Mesenchymal stem cell (in vitro differentiated cells and primary cell): ENCODE measurements around the gene POLR2J2. TPM values are rescaled to one million over a fixed set of nuclear protein-coding genes. Genes with fewer than 3 reads are reported as not detected.
A peak's percentile ranks its signal among the peaks of the same experiment; 100 is the strongest.
"Not testable (repeated sequence)": the region's sequence is repeated elsewhere in the genome, so short reads cannot be mapped to it uniquely, and the experiment has no call there.

ENCODE experiments used
- DNase-seq: peaks from one replicate; pipeline ENCODE4 v3.0.0-alpha.2; 2013
- H2AFZ ChIP-seq: one replicate; pipeline ENCODE4 v1.6.1; 2013; ENCODE audit warnings: low read depth, mild to moderate bottlenecking, control low read depth, inconsistent platforms, low read length, moderate library complexity
- H2AK5ac ChIP-seq: 2 replicates; pipeline ENCODE4 v1.6.1; 2013; ENCODE audit warnings: low read length, moderate library complexity, mild to moderate bottlenecking, inconsistent platforms; ENCODE audit not compliant: severe bottlenecking
- H2BK120ac ChIP-seq: one replicate; pipeline ENCODE4 v1.6.1; 2013; ENCODE audit warnings: low read depth, mild to moderate bottlenecking, inconsistent platforms, low read length, moderate library complexity
- H2BK12ac ChIP-seq, 2 experiments: one replicate each; pipeline ENCODE4 v1.6.1; 2013; ENCODE audit warnings: inconsistent platforms in 2 of 2, low read length in 2 of 2, mild to moderate bottlenecking in 2 of 2, moderate library complexity in 2 of 2, control low read depth in 1 of 2
- H2BK15ac ChIP-seq: one replicate; pipeline ENCODE4 v1.6.1; 2013; ENCODE audit warnings: mild to moderate bottlenecking, low read depth, inconsistent platforms; ENCODE audit not compliant: poor library complexity, severe bottlenecking
- H2BK5ac ChIP-seq: 2 replicates; pipeline ENCODE4 v1.6.1; 2013; ENCODE audit warnings: low read depth, mild to moderate bottlenecking, low read length, control low read depth, inconsistent platforms; ENCODE audit not compliant: poor library complexity, severe bottlenecking
- H3K14ac ChIP-seq, 2 experiments: one replicate each; pipeline ENCODE4 v1.6.1; 2013; ENCODE audit warnings: inconsistent platforms in 2 of 2, low read length in 2 of 2, control low read depth in 1 of 2, mild to moderate bottlenecking in 1 of 2, moderate library complexity in 1 of 2
- H3K18ac ChIP-seq, 2 experiments: one replicate each; pipeline ENCODE4 v1.6.1; 2013; ENCODE audit warnings: inconsistent platforms in 2 of 2, low read length in 2 of 2, control low read depth in 1 of 2, low read depth in 1 of 2, mild to moderate bottlenecking in 1 of 2
- H3K23ac ChIP-seq, 2 experiments: one replicate each; pipeline ENCODE4 v1.6.1; 2013; ENCODE audit warnings: inconsistent platforms in 2 of 2, low read length in 2 of 2, mild to moderate bottlenecking in 2 of 2, moderate library complexity in 2 of 2, control low read depth in 1 of 2
- H3K27ac ChIP-seq: 2 replicates; pipeline ENCODE4 v1.5.1; 2013; ENCODE audit warnings: mild to moderate bottlenecking, moderate library complexity, low read length, control low read depth, inconsistent platforms; ENCODE audit not compliant: poor library complexity, severe bottlenecking
- H3K27me3 ChIP-seq, 2 experiments: 2 replicates each; pipeline versions ENCODE4 v1.6.1 to v1.7.0; 2013; ENCODE audit warnings: low read length in 2 of 2, mild to moderate bottlenecking in 2 of 2, moderate library complexity in 2 of 2, control low read depth in 1 of 2, inconsistent platforms in 1 of 2; ENCODE audit not compliant: control insufficient read depth in 1 of 2, insufficient read depth in 1 of 2
- H3K36me3 ChIP-seq, 2 experiments: 2 replicates each; pipeline versions ENCODE4 v1.6.1 to v1.7.0; 2013; ENCODE audit warnings: low read length in 2 of 2, control low read depth in 1 of 2, inconsistent platforms in 1 of 2, low read depth in 1 of 2, mild to moderate bottlenecking in 1 of 2; ENCODE audit not compliant: insufficient read depth in 2 of 2, control insufficient read depth in 1 of 2
- H3K4ac ChIP-seq, 2 experiments: one replicate each; pipeline ENCODE4 v1.6.1; 2013; ENCODE audit warnings: inconsistent platforms in 2 of 2, low read length in 2 of 2, mild to moderate bottlenecking in 2 of 2, moderate library complexity in 2 of 2, control low read depth in 1 of 2, low read depth in 1 of 2
- H3K4me1 ChIP-seq: 2 replicates; pipeline ENCODE4 v1.6.1; 2013; ENCODE audit warnings: low read depth, low read length, control low read depth; ENCODE audit not compliant: control insufficient read depth, insufficient read depth
- H3K4me2 ChIP-seq: 2 replicates; pipeline ENCODE4 v1.6.1; 2013; ENCODE audit warnings: low read length, mild to moderate bottlenecking, inconsistent platforms; ENCODE audit not compliant: poor library complexity, severe bottlenecking
- H3K4me3 ChIP-seq, 2 experiments: 2 replicates each; pipeline versions ENCODE4 v1.5.1 to v1.7.0; 2013; ENCODE audit warnings: low read length in 2 of 2, mild to moderate bottlenecking in 2 of 2, control low read depth in 1 of 2, low read depth in 1 of 2; ENCODE audit not compliant: insufficient read depth in 1 of 2
- H3K79me1 ChIP-seq: replicated peaks from 2 replicates; pipeline ENCODE4 v1.6.1; 2013; ENCODE audit warnings: mild to moderate bottlenecking, control low read depth, low read length, inconsistent platforms; ENCODE audit not compliant: poor library complexity, severe bottlenecking
- H3K9ac ChIP-seq: 2 replicates; pipeline ENCODE4 v1.7.0; 2013; ENCODE audit warnings: mild to moderate bottlenecking, low read length, moderate library complexity
- H3K9me3 ChIP-seq: 2 replicates; pipeline ENCODE4 v1.7.0; 2013; ENCODE audit warnings: mild to moderate bottlenecking, low read length; ENCODE audit not compliant: control insufficient read depth
- H4K8ac ChIP-seq: one replicate; pipeline ENCODE4 v1.6.1; 2013; ENCODE audit warnings: inconsistent platforms, mild to moderate bottlenecking, low read length, moderate library complexity
- H4K91ac ChIP-seq: one replicate; pipeline ENCODE4 v1.6.1; 2013; ENCODE audit warnings: mild to moderate bottlenecking, low read length, inconsistent platforms
- WGBS: methylation state at CpG from one replicate; pipeline ENCODE4 v1.1.7; 2013; ENCODE audit warnings: mixed read lengths; 5-methylcytosine and 5-hydroxymethylcytosine counted together
- polyA plus RNA-seq, 2 experiments: library from polyadenylated mRNA; stranded (reverse); fragments of 200-250 nt; gene quantifications; one replicate each; pipeline ENCODE4 v1.2.3, GENCODE V29; 2013

Gene POLR2J2
- polyA plus RNA-seq (2013, experiment 1 of 2), result 0.90 TPM
- polyA plus RNA-seq (2013, experiment 2 of 2), result 3.4 TPM

DNA sequence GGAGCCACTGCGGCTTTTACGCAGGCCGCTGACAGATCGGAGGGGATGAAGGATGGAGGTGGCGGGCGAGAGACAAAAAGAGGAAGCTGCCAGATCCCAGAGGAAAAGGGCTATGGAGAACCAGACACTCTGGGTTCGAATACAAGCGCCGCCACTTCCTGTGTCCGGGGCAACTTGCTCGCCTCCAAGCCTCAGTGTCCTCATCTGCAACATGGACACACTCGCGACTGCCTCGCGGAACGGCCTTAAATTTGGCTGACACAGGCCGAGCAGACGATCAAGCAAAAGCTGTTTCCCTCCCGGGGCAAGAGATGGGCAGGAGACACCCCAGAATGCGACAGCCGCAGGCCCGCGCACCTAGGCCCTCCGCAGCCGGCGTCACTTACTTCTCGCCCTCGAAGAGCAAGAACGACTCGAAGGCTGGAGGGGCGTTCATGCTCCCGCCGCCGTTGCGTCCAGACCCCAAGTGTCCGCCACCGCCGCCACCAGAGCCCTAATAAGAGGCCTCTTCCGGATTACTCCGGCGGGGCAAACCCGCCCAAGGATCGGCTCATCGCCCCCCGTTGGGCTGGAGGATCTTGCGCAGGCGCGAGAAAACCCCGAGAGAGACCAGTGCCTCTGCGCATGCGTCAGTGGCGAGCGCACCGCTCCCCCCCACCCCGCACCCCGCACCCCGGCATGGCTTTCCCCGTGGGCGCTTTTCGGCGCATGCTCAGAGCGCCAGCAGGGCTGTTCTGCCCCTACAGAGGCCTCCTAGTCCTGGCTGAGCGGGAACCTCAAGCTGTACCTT lies at the start of gene POLR2J2:
Gene POLR2J2 (minus strand): TSS at position 498 of the 790 bp plus-strand sequence. CDS start 62 bp downstream, at position 436.
- not testable (repeated sequence) for H2AK5ac ChIP-seq, H2BK15ac ChIP-seq, H3K4me2 ChIP-seq, H3K9ac ChIP-seq, DNase-seq, H2BK5ac ChIP-seq, H3K27me3 ChIP-seq, H3K9me3 ChIP-seq, H3K27ac ChIP-seq, H3K4me1 ChIP-seq, H2AFZ ChIP-seq, H2BK120ac ChIP-seq, H4K8ac ChIP-seq, H2BK12ac ChIP-seq, H3K4me3 ChIP-seq, H3K79me1 ChIP-seq, H4K91ac ChIP-seq, H3K36me3 ChIP-seq, H3K4ac ChIP-seq, H3K14ac ChIP-seq, H3K18ac ChIP-seq, H3K23ac ChIP-seq
- WGBS, result no CpG with 5 or more reads among the region's 63 CpGs

DNA sequence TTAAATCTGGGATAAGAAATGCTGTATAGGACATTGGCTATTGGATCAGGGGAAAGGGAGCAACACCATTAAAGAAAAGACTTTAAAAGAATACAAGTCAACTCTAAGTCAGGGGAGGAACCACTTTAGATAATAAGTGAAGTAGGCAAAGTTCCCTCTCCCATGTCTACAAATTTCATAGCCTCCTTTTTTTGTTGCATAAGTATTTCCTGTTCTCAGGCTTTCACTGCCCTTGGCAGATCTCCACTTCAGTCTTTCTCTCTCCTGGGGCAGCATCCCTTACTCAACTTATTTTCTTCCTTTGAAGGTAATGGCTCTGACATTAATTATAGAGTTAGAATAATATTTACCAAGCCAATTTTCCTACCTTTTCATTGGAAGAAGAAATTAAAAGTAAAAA lies 47.0 kb upstream of the POLR2J2 start:
- H4K8ac ChIP-seq, H2BK120ac ChIP-seq, H3K4me2 ChIP-seq, H2AK5ac ChIP-seq, H3K9me3 ChIP-seq, H3K14ac ChIP-seq, H2BK5ac ChIP-seq, H3K23ac ChIP-seq, H2BK15ac ChIP-seq, H3K9ac ChIP-seq, H3K27me3 ChIP-seq, H4K91ac ChIP-seq, H3K27ac ChIP-seq, H2AFZ ChIP-seq, H3K4me1 ChIP-seq, H3K36me3 ChIP-seq, DNase-seq, H3K4ac ChIP-seq, H3K18ac ChIP-seq, H3K4me3 ChIP-seq, H3K79me1 ChIP-seq, H2BK12ac ChIP-seq: not testable (repeated sequence)

DNA sequence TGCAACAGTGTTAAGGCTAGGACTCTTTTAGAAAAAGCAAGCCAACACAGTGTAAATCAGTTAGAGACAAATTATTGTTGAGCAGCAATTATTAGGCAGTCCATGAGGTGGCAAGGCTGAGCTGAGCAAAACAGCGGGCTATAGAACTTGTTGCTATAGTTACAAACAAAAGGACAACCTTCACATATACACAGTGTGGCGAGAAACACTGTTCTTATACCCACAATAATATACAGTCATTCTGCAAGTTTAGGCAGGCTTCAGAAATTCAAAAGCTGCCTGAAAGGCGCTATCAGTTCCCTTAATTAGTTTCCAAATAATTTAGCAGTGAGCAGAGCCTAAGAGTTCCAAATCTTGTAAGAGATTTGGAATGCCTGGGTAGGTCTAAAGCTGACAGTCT lies 44.3 kb upstream of the POLR2J2 start:
- H3K79me1 ChIP-seq, H3K4ac ChIP-seq, H2BK15ac ChIP-seq, H4K8ac ChIP-seq, H3K9me3 ChIP-seq, H3K4me2 ChIP-seq, H3K18ac ChIP-seq, H3K27me3 ChIP-seq, H2BK12ac ChIP-seq, H3K23ac ChIP-seq, H3K36me3 ChIP-seq, H3K14ac ChIP-seq, H3K27ac ChIP-seq, H2AK5ac ChIP-seq, H2BK120ac ChIP-seq, H2BK5ac ChIP-seq, H2AFZ ChIP-seq, H3K4me3 ChIP-seq, H3K4me1 ChIP-seq, H4K91ac ChIP-seq: not testable (repeated sequence)
- H3K9ac ChIP-seq, result peak overlapping the region; percentile 20
- DNase-seq, result peak; percentile 38
- WGBS, result 14% methylated on average over 1 of the region's 3 CpGs

DNA sequence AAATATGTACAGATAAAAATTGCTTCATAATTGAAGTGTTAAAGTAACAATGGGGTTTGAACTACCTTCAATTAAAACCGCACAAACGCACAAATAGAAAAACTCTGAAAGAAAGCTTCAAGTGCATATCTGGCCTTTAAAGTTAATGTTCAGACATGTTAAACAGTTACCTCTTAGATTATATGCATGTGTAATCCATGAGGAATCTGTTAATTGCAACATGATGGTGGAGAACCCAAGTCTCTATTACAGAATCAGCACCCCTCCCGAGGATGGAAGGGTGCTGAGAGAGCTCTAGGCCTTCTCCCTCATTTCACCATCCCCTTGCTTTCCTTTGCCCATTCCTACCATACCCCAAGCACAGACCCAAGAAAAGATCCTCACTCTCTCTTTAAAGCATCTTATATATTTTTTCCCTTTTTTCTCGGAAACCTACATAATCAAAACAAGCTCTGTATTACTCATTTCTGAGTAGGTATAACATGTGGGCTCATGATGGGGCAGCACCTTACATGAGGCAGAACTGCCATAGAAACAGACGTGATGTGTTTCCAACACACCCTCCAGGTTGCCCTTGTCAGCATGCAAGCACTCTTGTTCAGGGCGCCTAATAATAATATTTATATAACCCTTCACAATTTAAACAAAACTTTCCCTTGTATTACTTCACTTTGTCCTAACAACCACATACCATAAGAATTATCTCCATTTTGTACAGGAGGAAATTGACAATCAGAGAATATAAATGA lies 43.5 kb upstream of the POLR2J2 start:
- WGBS, result 57% methylated on average over 1 of the region's 6 CpGs

More for the DNA sequence above, 43.5 kb upstream of the POLR2J2 start:
- H3K79me1 ChIP-seq, H4K8ac ChIP-seq, H3K23ac ChIP-seq, H4K91ac ChIP-seq, H3K27ac ChIP-seq, H2BK15ac ChIP-seq, H3K4me2 ChIP-seq, H3K4ac ChIP-seq, H3K4me1 ChIP-seq, H3K36me3 ChIP-seq, H2AFZ ChIP-seq, H3K27me3 ChIP-seq, H3K9me3 ChIP-seq, H3K9ac ChIP-seq, H2AK5ac ChIP-seq, H2BK12ac ChIP-seq, H3K18ac ChIP-seq, H3K14ac ChIP-seq, H2BK5ac ChIP-seq, H2BK120ac ChIP-seq, H3K4me3 ChIP-seq: not testable (repeated sequence)
- DNase-seq, result peak; percentile 29
